IMR-90 (cell line): ENCODE results near the gene SPATA12.

Source experiments
- ELK1 ChIP-seq: fragments of 150-350 bp; IDR thresholded peaks from 2 replicates; pipeline ENCODE4 v1.6.1; 2016; ENCODE audit warnings: low read depth, mild to moderate bottlenecking, low read length, moderate library complexity, borderline replicate concordance
- POLR2A ChIP-seq: IDR thresholded peaks from 2 replicates; pipeline ENCODE4 v1.6.1; 2012; ENCODE audit warnings: mild to moderate bottlenecking, low read depth, low read length

GRCh38 chr3:57017459-57017845 is 43.0 kb upstream of the SPATA12 start:
- TF ChIP-seq POLR2A (no peak), ELK1 (no peak)
